ENCODE data around the gene MCHR1.
A peak's percentile ranks its signal among the peaks of the same experiment; 100 is the strongest.
"Not testable (repeated sequence)": the region's sequence is repeated elsewhere in the genome, so short reads cannot be mapped to it uniquely, and the experiment has no call there.

MCHR1 gene

GRCh38 chr22:40655941-40656340, 23.3 kb upstream of the MCHR1 start:
- not testable (repeated sequence) for DNase-seq (ENCODE audit: low read depth)

GRCh38 chr22:40656651-40657050, 22.6 kb upstream of the MCHR1 start:
- DNase-seq (ENCODE audit: low read depth) = not testable (repeated sequence)

- no peak for DNase-seq (ENCODE audit: low read depth)
Observed at GRCh38 chr22:40659166-40659565, 20.1 kb upstream of the MCHR1 start.

- DNase-seq (ENCODE audit: low read depth) = no peak
Observed at GRCh38 chr22:40660730-40661129, 18.6 kb upstream of the MCHR1 start.

- DNase-seq (ENCODE audit: low read depth) = no peak
Observed at GRCh38 chr22:40661671-40662070, 17.6 kb upstream of the MCHR1 start.

- DNase-seq (ENCODE audit: low read depth) = peak; percentile 93
Observed at GRCh38 chr22:40665312-40665711, 14.0 kb upstream of the MCHR1 start.

GRCh38 chr22:40666151-40666848, 13.0 kb upstream of the MCHR1 start:
- peak; percentile 97 for DNase-seq (ENCODE audit: low read depth)

- peak; percentile 97 for DNase-seq (ENCODE audit: low read depth)
Observed at GRCh38 chr22:40668611-40669411, 10.5 kb upstream of the MCHR1 start.

- DNase-seq (ENCODE audit: low read depth) = no peak
Observed at GRCh38 chr22:40670058-40670457, 9.2 kb upstream of the MCHR1 start.

- DNase-seq (ENCODE audit: low read depth) = no peak
Observed at GRCh38 chr22:40671369-40671768, 7.9 kb upstream of the MCHR1 start.

- no peak for DNase-seq (ENCODE audit: low read depth)
Observed at GRCh38 chr22:40671796-40672360, 7.4 kb upstream of the MCHR1 start.

GRCh38 chr22:40673017-40673416, 6.3 kb upstream of the MCHR1 start:
- DNase-seq (ENCODE audit: low read depth) = no peak

- no peak for DNase-seq (ENCODE audit: low read depth)
Observed at GRCh38 chr22:40674274-40674673, 5.0 kb upstream of the MCHR1 start.

- not testable (repeated sequence) for DNase-seq (ENCODE audit: low read depth)
Observed at GRCh38 chr22:40676166-40676565, 3.1 kb upstream of the MCHR1 start.

- DNase-seq (ENCODE audit: low read depth) = no peak
Observed at GRCh38 chr22:40676644-40677043, 2.6 kb upstream of the MCHR1 start.

GRCh38 chr22:40678493-40679248, 613 bp upstream of the MCHR1 start:
- DNase-seq (ENCODE audit: low read depth) = no peak

GRCh38 chr22:40679964-40680818, 907 bp downstream of the MCHR1 start:
- DNase-seq (ENCODE audit: low read depth) = peak; percentile 63

GRCh38 chr22:40680819-40681183, 1.5 kb downstream of the MCHR1 start:
- DNase-seq (ENCODE audit: low read depth) = no peak

- DNase-seq (ENCODE audit: low read depth) = no peak
Observed at GRCh38 chr22:40681451-40681850, 2.2 kb downstream of the MCHR1 start.

- DNase-seq (ENCODE audit: low read depth) = no peak
Observed at GRCh38 chr22:40684728-40685127, 5.4 kb downstream of the MCHR1 start.

- no peak for DNase-seq (ENCODE audit: low read depth)
Observed at GRCh38 chr22:40685406-40685805, 6.1 kb downstream of the MCHR1 start.

- DNase-seq (ENCODE audit: low read depth) = no peak
Observed at GRCh38 chr22:40687706-40688105, 8.4 kb downstream of the MCHR1 start.

All from EH (cell line).